Mucosa of descending colon (tissue), 3 donors: ENCODE measurements around the gene PRDM16. TPM values are rescaled to one million over a fixed set of nuclear protein-coding genes. Genes with fewer than 3 reads are reported as not detected.
A peak's percentile ranks its signal among the peaks of the same experiment; 100 is the strongest.

ENCODE experiments used
- ATAC-seq: fragments of 200-7000 bp; cut with Tn5 transposase; one replicate; pipeline ENCODE4 v1.9.1; 2020; ENCODE audit warnings: mild to moderate bottlenecking, moderate library complexity
- DNase-seq, 3 donors: peaks; one replicate each; pipeline ENCODE4 v3.0.0-alpha.2; 2020
- H3K36me3 ChIP-seq: fragments of 200-600 bp; one replicate; pipeline ENCODE4 v1.8.0; 2021; ENCODE audit warnings: low read depth, mild to moderate bottlenecking
- H3K4me1 ChIP-seq: fragments of 200-600 bp; one replicate; pipeline ENCODE4 v1.8.0; 2021; ENCODE audit warnings: low read depth, mild to moderate bottlenecking
- H3K4me3 ChIP-seq: fragments of 200-600 bp; one replicate; pipeline ENCODE4 v1.8.0; 2021; ENCODE audit warnings: mild to moderate bottlenecking
- H3K9me3 ChIP-seq: fragments of 200-600 bp; one replicate; pipeline ENCODE4 v1.8.0; 2021; ENCODE audit warnings: mild to moderate bottlenecking
- intact Hi-C, 2 donors: fragments of 100-400 bp; cut with DNase I in 1 of 2; cut with micrococcal nuclease in 1 of 2; formaldehyde crosslinking; loops; one replicate each; pipeline versions ENCODE4 v1.11.0 to v1.11.1; 2022; cut with DNase I, micrococcal nuclease
- total RNA-seq, 3 donors: library from RNA; stranded (reverse); fragmentation: NEBNext Ultra II Directional in 2 of 3; extraction: Animal tissue kit (Norgen Biotek cat#: 25700) in 2 of 3; gene quantifications; one replicate each; pipeline versions ENCODE4 v1.2.1 to v1.2.4, GENCODE V29; 2021 to 2023
- TF ChIP-seq, protein P1 (sequence below): fragments of 200-600 bp; IDR thresholded peaks from one replicate; pipeline ENCODE4 v1.8.0; 2022; ENCODE audit warnings: antibody characterized with exemption, mild to moderate bottlenecking
- donor health status: DM: no; HTN: no; CAD: no; lungs with moderate emphysema.
- donor health status: DM: no; HTN: no; CAD: no.
- donor health status: DM: no; HTN: yes; CAD: no.

Gene PRDM16
- total RNA-seq, 3 donors from 2014 or later: 1.6 to 2.5 (median 2.4) TPM

DNA sequence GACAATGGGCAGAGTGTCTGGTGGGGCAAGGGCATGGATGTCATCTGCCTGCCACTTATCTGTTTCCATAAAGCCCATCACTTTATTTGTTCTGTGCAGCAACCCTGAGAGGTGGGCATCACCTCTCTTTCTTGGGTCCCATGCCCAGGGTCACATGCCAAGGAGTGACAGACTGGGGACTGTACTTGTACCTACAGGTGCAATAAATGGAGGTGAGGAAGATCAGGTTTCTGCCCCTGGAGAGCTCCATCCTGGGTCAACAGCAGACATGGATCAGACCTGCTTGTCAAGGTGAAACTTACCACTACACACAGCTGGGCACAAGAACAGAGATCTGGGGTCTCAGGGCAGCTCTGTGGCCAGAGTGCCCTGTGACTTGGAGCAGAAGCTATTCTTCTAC is 18.4 kb upstream of the PRDM16 start:
- TF ChIP-seq, protein P1, sequence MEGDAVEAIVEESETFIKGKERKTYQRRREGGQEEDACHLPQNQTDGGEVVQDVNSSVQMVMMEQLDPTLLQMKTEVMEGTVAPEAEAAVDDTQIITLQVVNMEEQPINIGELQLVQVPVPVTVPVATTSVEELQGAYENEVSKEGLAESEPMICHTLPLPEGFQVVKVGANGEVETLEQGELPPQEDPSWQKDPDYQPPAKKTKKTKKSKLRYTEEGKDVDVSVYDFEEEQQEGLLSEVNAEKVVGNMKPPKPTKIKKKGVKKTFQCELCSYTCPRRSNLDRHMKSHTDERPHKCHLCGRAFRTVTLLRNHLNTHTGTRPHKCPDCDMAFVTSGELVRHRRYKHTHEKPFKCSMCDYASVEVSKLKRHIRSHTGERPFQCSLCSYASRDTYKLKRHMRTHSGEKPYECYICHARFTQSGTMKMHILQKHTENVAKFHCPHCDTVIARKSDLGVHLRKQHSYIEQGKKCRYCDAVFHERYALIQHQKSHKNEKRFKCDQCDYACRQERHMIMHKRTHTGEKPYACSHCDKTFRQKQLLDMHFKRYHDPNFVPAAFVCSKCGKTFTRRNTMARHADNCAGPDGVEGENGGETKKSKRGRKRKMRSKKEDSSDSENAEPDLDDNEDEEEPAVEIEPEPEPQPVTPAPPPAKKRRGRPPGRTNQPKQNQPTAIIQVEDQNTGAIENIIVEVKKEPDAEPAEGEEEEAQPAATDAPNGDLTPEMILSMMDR: no peak
- no peak for ATAC-seq

DNA sequence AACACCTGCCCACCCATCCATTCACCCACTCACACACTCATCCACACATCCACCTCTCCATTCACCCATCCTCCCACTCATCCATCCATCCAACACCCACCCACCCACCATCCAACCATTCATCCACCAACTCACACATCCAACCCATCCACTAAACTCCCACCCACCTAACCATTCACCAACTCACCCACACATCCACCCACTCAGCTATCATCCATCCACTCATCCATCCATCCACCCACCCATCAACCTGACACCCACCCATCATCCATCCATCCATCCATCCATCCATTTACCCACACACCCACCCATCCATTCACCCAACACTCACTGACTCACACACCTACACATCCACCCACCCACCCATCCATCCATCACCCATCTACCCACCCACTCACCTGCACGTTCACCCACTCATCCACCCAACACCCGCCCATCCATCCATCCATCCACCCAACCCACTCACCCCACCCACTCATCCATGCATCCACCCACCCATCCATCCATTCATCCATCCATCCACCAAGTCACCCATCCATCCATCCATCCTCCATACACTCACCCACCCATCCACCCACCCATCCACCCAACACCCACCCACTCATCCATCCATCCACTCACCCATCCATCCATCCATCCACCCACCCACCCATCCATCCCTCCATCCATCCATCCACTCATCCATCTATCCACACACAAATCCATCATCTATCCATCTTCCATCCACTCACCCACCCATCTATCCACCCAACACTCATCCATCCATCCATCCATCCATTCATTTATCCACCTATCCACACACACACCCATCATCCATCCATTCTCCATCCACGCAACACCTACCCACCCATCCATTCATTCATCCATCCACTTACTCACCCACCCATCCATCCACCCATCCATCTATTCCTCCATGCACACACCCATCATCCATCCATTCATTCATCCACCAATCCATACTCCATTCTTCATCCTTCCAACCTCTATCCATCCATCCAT is 17.4 kb upstream of the PRDM16 start:
- H3K9me3 ChIP-seq: no peaks in the 10 kb centered on the region
- DNase-seq: peak in 1 of 3 donors; percentile 6
- H3K4me1 ChIP-seq: no peaks in the 10 kb centered on the region
- no peak overlapping the region for H3K4me3 ChIP-seq
- H3K36me3 ChIP-seq: no peaks in the 10 kb centered on the region
- intact Hi-C loops: no loop called here
- TF ChIP-seq, protein P1: no peak
- no peak for ATAC-seq

More for the DNA sequence above, 18.4 kb upstream of the PRDM16 start:
- no peaks in the 10 kb centered on the region for H3K9me3 ChIP-seq
- H3K4me3 ChIP-seq: no peak overlapping the region
- H3K4me1 ChIP-seq: no peaks in the 10 kb centered on the region
- no peaks in the 10 kb centered on the region for H3K36me3 ChIP-seq
- DNase-seq: no peak
- intact Hi-C loops: no loop called here

DNA sequence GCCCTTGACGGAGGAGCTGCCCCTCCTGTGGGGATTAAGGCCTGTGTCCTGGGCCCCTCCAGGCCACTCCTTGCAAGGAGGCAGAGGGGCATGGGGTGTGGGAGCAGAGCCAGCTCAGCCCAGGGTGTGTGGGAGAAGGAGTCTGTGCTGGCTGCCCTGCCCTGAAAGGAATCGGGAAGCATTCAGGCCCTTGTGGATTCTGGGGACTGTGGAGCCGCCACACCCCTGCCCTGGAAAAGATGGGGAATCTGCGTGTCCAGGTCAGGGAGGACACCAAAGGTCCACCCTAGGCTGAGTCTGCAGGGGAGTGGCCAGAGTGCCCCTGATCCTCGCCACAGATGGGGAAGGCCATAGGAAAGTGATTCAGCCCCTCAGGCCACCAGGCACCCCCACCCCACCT is 16.5 kb upstream of the PRDM16 start:
- TF ChIP-seq, protein P1: no peak
- Histone ChIP-seq H3K4me3 (no peak overlapping the region), H3K36me3 (no peaks in the 10 kb centered on the region), H3K4me1 (no peaks in the 10 kb centered on the region), H3K9me3 (no peaks in the 10 kb centered on the region)
- no peak for ATAC-seq
- intact Hi-C loops: no loop called here
- peak in 1 of 3 donors; percentile 15 for DNase-seq

DNA sequence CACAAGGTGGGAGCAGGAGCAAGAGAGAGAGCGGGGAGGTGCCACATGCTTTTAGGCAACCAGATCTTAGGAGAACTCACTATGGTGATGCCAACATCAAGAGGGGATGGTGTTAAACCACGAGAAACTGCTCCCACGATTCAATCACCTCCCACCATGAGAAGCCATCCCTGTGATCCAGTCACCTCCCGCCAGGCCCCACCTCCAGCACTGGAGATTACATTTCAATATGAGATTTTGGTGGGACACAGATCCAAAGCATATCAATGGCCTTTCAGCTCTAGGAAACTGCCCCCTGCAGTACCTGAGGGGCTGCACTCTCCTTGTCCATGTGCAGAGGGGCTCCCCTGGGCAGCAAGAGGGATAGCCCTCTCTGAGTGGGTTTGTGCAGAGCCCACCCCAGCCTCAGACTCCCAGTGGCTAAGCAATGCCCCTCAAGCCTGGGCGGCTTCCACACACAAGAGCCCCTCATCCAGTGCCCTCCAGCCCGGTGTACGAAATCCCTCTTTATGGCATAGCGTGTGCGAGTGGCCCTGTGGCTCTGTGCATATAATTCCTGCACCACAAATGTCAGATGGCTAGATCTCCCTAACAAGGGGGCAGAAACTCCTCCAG is 15.5 kb upstream of the PRDM16 start:
- no peaks in the 10 kb centered on the region for H3K9me3 ChIP-seq
- no peak overlapping the region for H3K4me3 ChIP-seq
- H3K4me1 ChIP-seq: no peaks in the 10 kb centered on the region
- TF ChIP-seq, protein P1: no peak
- peak in 1 of 3 donors; percentile 11 for DNase-seq
- intact Hi-C loops: no loop called here
- H3K36me3 ChIP-seq: no peaks in the 10 kb centered on the region
- ATAC-seq: no peak

DNA sequence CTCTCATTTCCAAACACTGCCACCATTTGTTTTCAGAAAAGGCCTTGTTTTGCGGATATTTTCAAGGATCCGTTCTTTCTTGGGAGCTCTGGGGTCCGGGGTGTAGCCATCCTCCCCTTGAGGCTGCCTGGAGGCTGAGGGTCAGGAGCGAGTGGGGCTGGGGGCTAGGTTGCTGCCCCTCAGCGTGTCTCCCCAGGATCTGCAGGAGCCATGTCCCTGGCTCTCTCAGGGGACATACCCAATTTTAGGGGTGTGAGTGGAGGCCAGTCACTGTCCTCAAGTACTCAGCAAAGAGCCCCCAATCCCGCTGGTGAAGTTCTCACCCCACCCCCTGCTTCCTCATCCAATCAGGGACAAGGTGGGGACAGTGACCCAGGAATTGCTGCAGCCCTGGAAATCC is 15.0 kb upstream of the PRDM16 start:
- intact Hi-C loops: no loop called here
- Histone ChIP-seq H3K36me3 (no peaks in the 10 kb centered on the region), H3K4me1 (no peaks in the 10 kb centered on the region), H3K4me3 (no peak overlapping the region), H3K9me3 (no peaks in the 10 kb centered on the region)
- TF ChIP-seq, protein P1: no peak
- ATAC-seq: no peak
- peak in 1 of 3 donors; percentile 2 for DNase-seq
